Epithelial cell of esophagus (primary cell): ENCODE data around the gene GNAQ.
"Not testable (repeated sequence)": the region's sequence is repeated elsewhere in the genome, so short reads cannot be mapped to it uniquely, and the experiment has no call there.

Experiments used
- DNase-seq: peaks from one replicate; pipeline ENCODE4 v3.0.0; 2010; ENCODE audit warnings: low read depth
- H3K4me3 ChIP-seq: 2 replicates; pipeline ENCODE4 v1.5.1; 2011; ENCODE audit warnings: mild to moderate bottlenecking, low read length, control low read depth
- TF ChIP-seq, protein P1 (sequence below): IDR thresholded peaks from 2 replicates; pipeline ENCODE4 v1.5.1; 2011; ENCODE audit warnings: low read depth, mild to moderate bottlenecking, low read length, control low read depth, inconsistent platforms; ENCODE audit not compliant: insufficient read depth; ENCODE audit errors: missing control alignments

GNAQ gene

GRCh38 chr9:77885104-77885672 lies 146.4 kb downstream of the GNAQ start:
- DNase-seq: no peak
- H3K4me3 ChIP-seq: no peak overlapping the region
- TF ChIP-seq, protein P1, sequence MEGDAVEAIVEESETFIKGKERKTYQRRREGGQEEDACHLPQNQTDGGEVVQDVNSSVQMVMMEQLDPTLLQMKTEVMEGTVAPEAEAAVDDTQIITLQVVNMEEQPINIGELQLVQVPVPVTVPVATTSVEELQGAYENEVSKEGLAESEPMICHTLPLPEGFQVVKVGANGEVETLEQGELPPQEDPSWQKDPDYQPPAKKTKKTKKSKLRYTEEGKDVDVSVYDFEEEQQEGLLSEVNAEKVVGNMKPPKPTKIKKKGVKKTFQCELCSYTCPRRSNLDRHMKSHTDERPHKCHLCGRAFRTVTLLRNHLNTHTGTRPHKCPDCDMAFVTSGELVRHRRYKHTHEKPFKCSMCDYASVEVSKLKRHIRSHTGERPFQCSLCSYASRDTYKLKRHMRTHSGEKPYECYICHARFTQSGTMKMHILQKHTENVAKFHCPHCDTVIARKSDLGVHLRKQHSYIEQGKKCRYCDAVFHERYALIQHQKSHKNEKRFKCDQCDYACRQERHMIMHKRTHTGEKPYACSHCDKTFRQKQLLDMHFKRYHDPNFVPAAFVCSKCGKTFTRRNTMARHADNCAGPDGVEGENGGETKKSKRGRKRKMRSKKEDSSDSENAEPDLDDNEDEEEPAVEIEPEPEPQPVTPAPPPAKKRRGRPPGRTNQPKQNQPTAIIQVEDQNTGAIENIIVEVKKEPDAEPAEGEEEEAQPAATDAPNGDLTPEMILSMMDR: no peak

- no peak overlapping the region for H3K4me3 ChIP-seq
- TF ChIP-seq, protein P1: no peak
- DNase-seq: peak; percentile 86
These were observed 147.5 kb downstream of the GNAQ start for GRCh38 chr9:77883846-77884771.

- no peak for DNase-seq
These were observed 148.5 kb downstream of the GNAQ start for GRCh38 chr9:77883133-77883532.

DNA sequence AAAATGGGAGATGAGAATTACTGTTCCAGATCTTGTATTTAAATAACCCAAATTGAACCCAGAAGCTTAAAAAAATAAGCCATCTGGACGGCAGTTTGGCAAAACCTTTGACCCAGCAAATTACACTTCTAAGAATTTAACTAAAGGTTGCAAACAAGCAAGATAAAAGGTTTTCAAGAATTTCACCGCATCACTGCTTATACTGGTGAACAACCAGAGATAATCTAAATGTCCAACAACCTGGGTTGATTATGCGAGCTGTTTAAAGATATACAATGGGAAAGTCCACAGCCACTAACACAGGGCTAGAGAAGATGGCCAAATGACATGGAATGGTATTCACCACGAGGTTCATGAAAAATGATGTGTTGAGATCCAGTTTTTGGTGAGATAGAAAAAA lies 149.3 kb downstream of the GNAQ start:
- DNase-seq: no peak
- no peak overlapping the region for H3K4me3 ChIP-seq
- TF ChIP-seq, protein P1: no peak

More at GRCh38 chr9:77883133-77883532, 148.5 kb downstream of the GNAQ start:
- H3K4me3 ChIP-seq: no peak overlapping the region
- TF ChIP-seq, protein P1: no peak

- not testable (repeated sequence) for DNase-seq, H3K4me3 ChIP-seq
These were observed 150.0 kb downstream of the GNAQ start for GRCh38 chr9:77881634-77882033.

DNA sequence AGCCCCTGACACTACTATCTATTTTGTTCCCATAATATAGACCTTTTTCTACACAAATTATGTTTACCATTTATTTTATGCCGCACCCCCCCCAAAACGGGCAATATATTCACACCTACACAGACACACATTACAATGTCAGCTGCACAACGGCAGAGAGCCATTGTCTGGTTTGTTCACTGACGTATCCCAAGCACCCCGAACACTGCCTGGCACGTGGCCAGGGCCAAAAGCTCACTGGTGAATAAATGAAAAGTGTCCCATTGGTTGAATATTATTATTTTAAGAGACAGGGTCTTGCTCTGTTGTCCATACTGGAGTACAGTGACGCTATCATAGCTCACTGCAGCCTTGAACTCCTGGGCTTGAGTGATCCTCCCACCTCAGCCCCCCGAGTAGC lies 150.5 kb downstream of the GNAQ start:
- TF ChIP-seq, protein P1: no peak
- DNase-seq: no peak
- H3K4me3 ChIP-seq: no peak overlapping the region

DNA sequence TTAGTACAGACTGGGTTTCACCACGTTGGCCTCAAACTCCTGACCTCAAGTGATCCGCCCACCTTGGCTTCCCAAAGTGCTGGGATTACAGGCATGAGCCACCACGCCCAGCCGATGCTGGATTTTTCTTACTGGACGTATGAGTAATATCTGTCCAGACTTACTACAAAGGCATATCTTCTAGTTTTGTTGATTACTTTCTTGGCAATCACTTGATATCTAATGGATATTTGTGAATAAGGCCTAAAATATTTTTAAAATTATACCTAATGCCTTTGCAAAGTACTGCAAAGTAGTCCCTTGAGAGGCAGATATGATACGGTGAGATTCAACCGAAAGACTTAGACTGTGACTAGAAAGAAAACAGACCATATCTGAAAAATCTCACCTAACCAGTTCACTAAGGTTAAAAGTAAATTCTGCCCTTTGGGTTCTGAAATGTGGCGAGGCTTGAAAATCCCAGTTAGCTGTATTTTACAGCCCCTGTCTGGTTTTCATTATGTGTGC lies 152.1 kb downstream of the GNAQ start:
- DNase-seq: peak; percentile 72

DNA sequence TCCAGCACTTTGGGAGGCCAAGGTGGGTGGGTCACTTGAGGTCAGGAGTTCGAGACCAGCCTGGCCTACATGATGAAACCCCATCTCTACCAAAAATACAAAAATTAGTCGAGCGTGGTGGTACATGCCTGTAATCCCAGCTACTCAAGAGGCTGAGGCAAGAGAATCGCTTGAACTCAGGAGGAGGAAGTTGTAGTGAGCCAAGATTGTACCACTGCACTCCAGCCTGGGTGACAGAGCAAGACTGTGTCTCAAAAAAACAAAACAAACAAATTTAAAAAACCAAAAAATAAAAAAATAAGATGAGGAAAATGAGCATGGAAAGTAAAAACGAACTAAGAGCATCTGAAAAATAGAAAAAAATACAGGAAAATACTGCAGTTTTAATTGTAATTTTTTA lies 152.8 kb downstream of the GNAQ start:
- H3K4me3 ChIP-seq, DNase-seq: not testable (repeated sequence)

More for the DNA sequence above, 152.1 kb downstream of the GNAQ start:
- no peak overlapping the region for H3K4me3 ChIP-seq
- TF ChIP-seq, protein P1: no peak
